Measurements from ENCODE around the gene HERC2. TPM values are rescaled to one million over a fixed set of nuclear protein-coding genes. Genes with fewer than 3 reads are reported as not detected.

Gene HERC2
- total and polyA plus RNA-seq, 2 of the 4 experiments (the other 2 are of a cell fraction), result 20.8 to 28.9 TPM

GRCh38 chr15:28281876-28282275, 40.1 kb downstream of the HERC2 start:
- H2AFZ ChIP-seq (replicated peaks; ENCODE audit: low read length, poor library complexity), result no peak overlapping the region
- no peak overlapping the region for H4K91ac ChIP-seq (ENCODE audit: insufficient read depth, low read depth, low read length)
- H3K9me3 ChIP-seq (ENCODE audit: control insufficient read depth, insufficient read depth, low read length), result no peaks in the 10 kb centered on the region
- no peak overlapping the region for H3K4me3 ChIP-seq (ENCODE audit: insufficient read depth, low read depth, low read length)
- DNase-seq, result no peak
- WGBS, 2 experiments (ENCODE audit: extremely low coverage in 2 of 2, insufficient read length in 1 of 2), result no CpG with 5 or more reads among the region's 7 CpGs
- TF ChIP-seq RAD21 (IDR thresholded peaks at IDR 0.05; ENCODE audit: low read length), result no peak
- TF ChIP-seq MAZ (IDR thresholded peaks at IDR 0.05; ENCODE audit: borderline replicate concordance, low read depth, low read length), result no peak
- TF ChIP-seq MAFK (IDR thresholded peaks at IDR 0.05; ENCODE audit: low read depth, low read length), result no peak
- dilution Hi-C loops (cut with HindIII; ENCODE audit: low sequenced_read_pairs, unreplicated experiment) (no loop called here), in situ Hi-C loops (cut with MboI; ENCODE audit: low sequenced_read_pairs) (no loop called here), intact Hi-C loops (cut with micrococcal nuclease) (no loop called here)
- BruUV-seq (replicated peaks), result no TSS peak
- H3K23ac ChIP-seq (ENCODE audit: low read depth, low read length), result no peak overlapping the region
- no peak overlapping the region for H2BK15ac ChIP-seq (ENCODE audit: low read depth, low read length)
- H3K4ac ChIP-seq (ENCODE audit: low read depth, low read length), result no peak overlapping the region
- ChIA-PET CTCF (no interaction called here), POLR2A (ENCODE audit: unreplicated experiment) (no interaction called here)
- H3K4me2 ChIP-seq (ENCODE audit: low read depth, low read length), result no peak overlapping the region
- no peak overlapping the region for H3K27ac ChIP-seq (ENCODE audit: insufficient read depth, low read length)
- H4K20me1 ChIP-seq (ENCODE audit: insufficient read depth, low read length), result 0 out of 2 replicates have a peak, but pooled peaks cover 3% of the 10 kb centered on the region
- no peak overlapping the region for H2BK120ac ChIP-seq (ENCODE audit: low read depth, low read length)
- H3K27me3 ChIP-seq (ENCODE audit: control insufficient read depth, insufficient read depth, low read length), result no peaks in the 10 kb centered on the region
- H3K56ac ChIP-seq (ENCODE audit: extremely low read depth, insufficient read depth, low read length), result no peak overlapping the region
- no peak overlapping the region for H3K18ac ChIP-seq (ENCODE audit: low read depth, low read length)
- H2BK20ac ChIP-seq (ENCODE audit: low read depth, low read length), result no peak overlapping the region
- H4K5ac ChIP-seq (ENCODE audit: low read depth, low read length), result no peak overlapping the region
- H3K9ac ChIP-seq (ENCODE audit: low read depth, low read length), result no peak overlapping the region
- 0 out of 2 replicates have a peak, but pooled peaks cover 7% of the 10 kb centered on the region for H3K9me1 ChIP-seq (ENCODE audit: insufficient read depth, low read length)
- peaks cover 15% of the 10 kb centered on the region; the same call in 1 of the 2 replicates for H3K36me3 ChIP-seq (ENCODE audit: control insufficient read depth, insufficient read depth, low read length)
- no peak overlapping the region for H2BK5ac ChIP-seq (ENCODE audit: low read depth, low read length, poor library complexity, severe bottlenecking)
- H3K4me1 ChIP-seq (ENCODE audit: control insufficient read depth, insufficient read depth, low read length), result no peaks in the 10 kb centered on the region
- no peak overlapping the region for H2AK9ac ChIP-seq (replicated peaks; ENCODE audit: low read depth, low read length, poor library complexity)
- H3K79me1 ChIP-seq (ENCODE audit: low read depth in 1 of 2, low read length in 2 of 2), result peaks cover 4 to 25% of the 10 kb centered on the region in 2 experiments
- H2AK5ac ChIP-seq (ENCODE audit: low read depth, low read length), result no peak overlapping the region
- H3K14ac ChIP-seq (replicated peaks; ENCODE audit: low read depth, low read length), result no peak overlapping the region
- no peak for ATAC-seq (ENCODE audit: low read depth)
- H4K8ac ChIP-seq (ENCODE audit: low read depth in 2 of 2, low read length in 2 of 2), result no peak overlapping the region
